Suprapubic skin (tissue), 4 donors: Measurements from ENCODE around the gene HECTD2. TPM values are rescaled to one million over a fixed set of nuclear protein-coding genes. Genes with fewer than 3 reads are reported as not detected.
"Not testable (repeated sequence)": the region's sequence is repeated elsewhere in the genome, so short reads cannot be mapped to it uniquely, and the experiment has no call there.

Experiments
- DNase-seq, 2 donors: peaks; one replicate each; pipeline ENCODE4 v3.0.0-alpha.2; 2019; ENCODE audit warnings: low spot score in 2 of 2
- H3K27ac ChIP-seq: fragments of 200-600 bp; sonication (generic); one replicate; pipeline ENCODE4 v1.5.1; 2019
- H3K27me3 ChIP-seq: fragments of 200-600 bp; sonication (generic); one replicate; pipeline ENCODE4 v1.5.1; 2019
- H3K36me3 ChIP-seq: fragments of 200-600 bp; sonication (generic); one replicate; pipeline ENCODE4 v1.5.1; 2019
- H3K4me1 ChIP-seq: fragments of 200-600 bp; sonication (generic); one replicate; pipeline ENCODE4 v1.5.1; 2019
- H3K4me3 ChIP-seq: fragments of 200-600 bp; sonication (generic); one replicate; pipeline ENCODE4 v1.5.1; 2019; ENCODE audit warnings: mild to moderate bottlenecking
- H3K9me3 ChIP-seq: fragments of 200-600 bp; sonication (generic); one replicate; pipeline ENCODE4 v1.5.1; 2019
- EP300 ChIP-seq: sonication (generic); formaldehyde crosslinking; IDR thresholded peaks from one replicate; pipeline ENCODE4 v1.6.1; 2017; ENCODE audit warnings: antibody characterized with exemption
- POLR2A ChIP-seq, 2 donors: fragments of 450-650 bp; IDR thresholded peaks; one replicate each; pipeline ENCODE4 v1.6.1; 2017; ENCODE audit warnings: antibody characterized with exemption in 2 of 2, mild to moderate bottlenecking in 2 of 2, moderate library complexity in 2 of 2
- POLR2AphosphoS5 ChIP-seq, 3 donors: sonication (generic); formaldehyde crosslinking; IDR thresholded peaks; one replicate each; pipeline ENCODE4 v1.6.1; 2017; ENCODE audit warnings: antibody characterized with exemption in 3 of 3
- WGBS: methylation state at CpG from one replicate; pipeline ENCODE4 v1.1.5; 2018; 5-methylcytosine and 5-hydroxymethylcytosine counted together
- total RNA-seq, 4 donors: library from RNA; depleted of rRNA; stranded (reverse); fragments of >200 nt; gene quantifications; one replicate each; pipeline ENCODE4 v1.1.0, GENCODE V29; 2016
- TF ChIP-seq, protein P1 (sequence below), 2 donors: fragments of 200-600 bp in 1 of 2; fragments of 450-650 bp in 1 of 2; sonication (generic) in 1 of 2; IDR thresholded peaks; one replicate each; pipeline ENCODE4 v1.5.1; 2016 to 2019; ENCODE audit warnings: antibody characterized with exemption in 2 of 2, mild to moderate bottlenecking in 1 of 2, moderate library complexity in 1 of 2

The HECTD2 gene
- total RNA-seq, 4 donors from 2014 or later, result 3.4 to 10.5 (median 8.6) TPM

DNA sequence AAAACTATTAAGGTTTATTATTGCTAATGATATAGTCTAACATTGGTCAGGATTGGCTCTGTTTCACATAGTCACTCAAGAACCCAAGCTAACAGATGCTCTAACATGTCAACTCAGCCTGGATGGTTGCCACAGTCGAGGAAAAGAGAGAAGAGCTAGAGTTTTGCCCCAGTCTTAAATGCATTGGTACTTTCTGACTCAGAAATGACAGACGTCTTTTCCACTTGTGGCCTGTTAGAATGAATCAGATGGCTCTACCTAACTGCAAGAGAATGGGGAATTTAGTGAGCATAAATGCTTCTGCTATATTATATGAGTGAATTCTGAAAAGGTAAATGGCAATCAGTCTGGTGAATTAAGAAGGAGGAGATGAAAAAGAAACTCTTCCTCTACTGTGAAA lies 13.9 kb downstream of the HECTD2 start:
- WGBS, result 63% methylated on average over 2 of the region's 2 CpGs
- Histone ChIP-seq H3K4me3 (no peak overlapping the region), H3K9me3 (no peaks in the 10 kb centered on the region), H3K4me1 (no peaks in the 10 kb centered on the region), H3K36me3 (no peaks in the 10 kb centered on the region), H3K27me3 (no peaks in the 10 kb centered on the region), H3K27ac (no peak overlapping the region)
- TF ChIP-seq POLR2AphosphoS5 (IDR thresholded peaks at IDR 0.05), result no peak
- TF ChIP-seq EP300, result no peak
- TF ChIP-seq, protein P1, sequence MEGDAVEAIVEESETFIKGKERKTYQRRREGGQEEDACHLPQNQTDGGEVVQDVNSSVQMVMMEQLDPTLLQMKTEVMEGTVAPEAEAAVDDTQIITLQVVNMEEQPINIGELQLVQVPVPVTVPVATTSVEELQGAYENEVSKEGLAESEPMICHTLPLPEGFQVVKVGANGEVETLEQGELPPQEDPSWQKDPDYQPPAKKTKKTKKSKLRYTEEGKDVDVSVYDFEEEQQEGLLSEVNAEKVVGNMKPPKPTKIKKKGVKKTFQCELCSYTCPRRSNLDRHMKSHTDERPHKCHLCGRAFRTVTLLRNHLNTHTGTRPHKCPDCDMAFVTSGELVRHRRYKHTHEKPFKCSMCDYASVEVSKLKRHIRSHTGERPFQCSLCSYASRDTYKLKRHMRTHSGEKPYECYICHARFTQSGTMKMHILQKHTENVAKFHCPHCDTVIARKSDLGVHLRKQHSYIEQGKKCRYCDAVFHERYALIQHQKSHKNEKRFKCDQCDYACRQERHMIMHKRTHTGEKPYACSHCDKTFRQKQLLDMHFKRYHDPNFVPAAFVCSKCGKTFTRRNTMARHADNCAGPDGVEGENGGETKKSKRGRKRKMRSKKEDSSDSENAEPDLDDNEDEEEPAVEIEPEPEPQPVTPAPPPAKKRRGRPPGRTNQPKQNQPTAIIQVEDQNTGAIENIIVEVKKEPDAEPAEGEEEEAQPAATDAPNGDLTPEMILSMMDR (IDR thresholded peaks at IDR 0.05), result no peak
- no peak for TF ChIP-seq POLR2A (IDR thresholded peaks at IDR 0.05)
- DNase-seq, result no peak

DNA sequence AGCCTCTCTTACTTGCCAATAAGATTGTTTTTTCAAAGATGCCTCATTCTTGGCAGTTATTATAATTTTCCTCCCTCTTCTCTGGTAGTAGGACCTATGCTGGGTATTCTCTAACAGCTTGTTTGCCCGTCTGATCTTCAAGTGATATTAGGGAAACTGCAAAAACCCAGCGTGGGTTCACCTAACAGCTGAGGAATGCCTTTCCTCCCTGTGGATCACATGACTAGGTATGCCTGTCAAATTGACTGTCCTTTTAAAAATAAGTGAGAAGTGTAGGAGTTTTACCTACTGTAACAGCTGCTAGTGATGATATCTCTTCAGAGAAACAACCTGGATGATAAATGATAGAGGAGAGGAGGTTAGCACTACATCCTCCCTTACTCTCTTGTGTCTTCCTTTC lies 22.0 kb downstream of the HECTD2 start:
- Histone ChIP-seq H3K4me1 (no peaks in the 10 kb centered on the region), H3K27me3 (no peaks in the 10 kb centered on the region), H3K4me3 (no peak overlapping the region), H3K9me3 (no peaks in the 10 kb centered on the region), H3K36me3 (peaks cover 8% of the 10 kb centered on the region), H3K27ac (no peak overlapping the region)
- 81% methylated on average over 2 of the region's 2 CpGs for WGBS
- TF ChIP-seq POLR2AphosphoS5 (IDR thresholded peaks at IDR 0.05) (no peak), EP300 (no peak), POLR2A (IDR thresholded peaks at IDR 0.05) (no peak)
- TF ChIP-seq, protein P1 (IDR thresholded peaks at IDR 0.05), result no peak
- no peak for DNase-seq

DNA sequence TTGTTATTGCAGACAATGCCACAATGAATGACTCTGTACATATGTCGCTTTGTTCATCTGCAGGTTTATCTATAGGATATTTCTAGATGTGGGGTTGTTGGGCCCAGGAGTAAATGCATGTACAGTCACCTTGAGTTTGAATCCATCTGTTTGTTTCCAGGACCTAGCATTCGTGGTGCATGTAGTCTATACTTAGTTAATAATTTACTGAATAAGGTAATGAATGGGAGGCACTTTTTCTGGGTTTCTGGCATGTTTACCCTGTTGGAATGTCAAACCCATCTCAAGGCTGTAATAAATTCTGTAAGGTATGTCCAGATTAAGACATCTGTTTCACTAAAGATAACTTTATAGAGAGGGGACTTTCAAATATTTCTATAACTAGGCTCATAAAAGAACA lies 23.5 kb downstream of the HECTD2 start:
- no peak for DNase-seq
- no peak for TF ChIP-seq POLR2AphosphoS5 (IDR thresholded peaks at IDR 0.05)
- TF ChIP-seq EP300, result no peak
- TF ChIP-seq, protein P1 (IDR thresholded peaks at IDR 0.05), result no peak
- no peak for TF ChIP-seq POLR2A (IDR thresholded peaks at IDR 0.05)
- H3K4me1 ChIP-seq, result no peaks in the 10 kb centered on the region
- 76% methylated on average over 2 of the region's 2 CpGs for WGBS
- H3K27ac ChIP-seq, result no peak overlapping the region
- peaks cover 8% of the 10 kb centered on the region for H3K36me3 ChIP-seq
- H3K27me3 ChIP-seq, result no peaks in the 10 kb centered on the region
- no peaks in the 10 kb centered on the region for H3K9me3 ChIP-seq
- H3K4me3 ChIP-seq, result no peak overlapping the region

DNA sequence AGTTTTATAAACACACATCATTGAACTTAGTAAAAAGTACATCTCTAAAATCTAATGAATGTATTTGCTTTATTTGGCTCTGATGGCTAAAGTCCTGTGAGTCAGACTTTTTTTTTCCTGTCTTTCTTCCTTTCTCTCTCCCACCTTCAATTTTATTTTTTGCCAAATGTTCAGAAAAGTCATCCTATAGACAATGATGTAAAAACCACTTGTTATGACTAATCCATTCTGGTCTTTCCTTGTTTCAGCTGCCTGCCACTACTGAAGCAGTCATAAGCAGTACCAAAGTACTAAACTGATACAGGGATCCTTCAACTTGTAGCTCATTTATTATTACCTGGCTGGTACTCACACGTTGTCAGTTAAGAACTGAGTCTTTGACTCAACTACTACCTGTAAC lies 23.9 kb downstream of the HECTD2 start:
- Histone ChIP-seq H3K27ac (no peak overlapping the region), H3K36me3 (peaks cover 8% of the 10 kb centered on the region), H3K27me3 (no peaks in the 10 kb centered on the region), H3K4me3 (no peak overlapping the region), H3K4me1 (no peaks in the 10 kb centered on the region), H3K9me3 (no peaks in the 10 kb centered on the region)
- TF ChIP-seq POLR2AphosphoS5 (IDR thresholded peaks at IDR 0.05) (no peak), POLR2A (IDR thresholded peaks at IDR 0.05) (no peak)
- TF ChIP-seq, protein P1 (IDR thresholded peaks at IDR 0.05), result no peak
- 83% methylated on average over 1 of the region's 1 CpG for WGBS
- DNase-seq, result no peak

DNA sequence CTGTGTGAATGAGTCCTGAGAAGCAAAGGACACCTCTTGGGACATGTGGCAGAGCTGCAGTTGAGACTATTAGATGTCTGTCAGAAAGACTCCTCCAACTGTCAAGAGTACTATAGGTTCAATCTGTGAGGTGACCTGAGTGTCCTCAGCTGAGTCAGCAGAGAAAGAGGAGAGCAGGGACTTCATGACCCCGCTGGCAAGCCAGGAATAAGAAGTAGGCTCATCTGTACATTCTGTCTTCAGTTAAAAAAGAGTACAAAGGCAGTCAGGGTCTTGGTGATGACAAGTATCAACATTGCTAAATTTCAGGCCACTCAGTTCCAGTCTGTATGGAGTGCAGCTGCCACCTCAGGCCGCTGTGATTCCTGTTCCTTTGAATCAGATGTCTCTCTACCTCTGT lies 25.1 kb downstream of the HECTD2 start:
- no peak overlapping the region for H3K27ac ChIP-seq
- peaks cover 8% of the 10 kb centered on the region for H3K36me3 ChIP-seq
- H3K27me3 ChIP-seq, result no peaks in the 10 kb centered on the region
- DNase-seq, result no peak
- TF ChIP-seq POLR2A (IDR thresholded peaks at IDR 0.05), result no peak
- TF ChIP-seq POLR2AphosphoS5 (IDR thresholded peaks at IDR 0.05), result no peak
- TF ChIP-seq, protein P1 (IDR thresholded peaks at IDR 0.05), result no peak
- no peak for TF ChIP-seq EP300
- WGBS, result 86% methylated on average over 2 of the region's 2 CpGs
- H3K4me3 ChIP-seq, result no peak overlapping the region
- H3K9me3 ChIP-seq, result no peaks in the 10 kb centered on the region
- no peaks in the 10 kb centered on the region for H3K4me1 ChIP-seq

DNA sequence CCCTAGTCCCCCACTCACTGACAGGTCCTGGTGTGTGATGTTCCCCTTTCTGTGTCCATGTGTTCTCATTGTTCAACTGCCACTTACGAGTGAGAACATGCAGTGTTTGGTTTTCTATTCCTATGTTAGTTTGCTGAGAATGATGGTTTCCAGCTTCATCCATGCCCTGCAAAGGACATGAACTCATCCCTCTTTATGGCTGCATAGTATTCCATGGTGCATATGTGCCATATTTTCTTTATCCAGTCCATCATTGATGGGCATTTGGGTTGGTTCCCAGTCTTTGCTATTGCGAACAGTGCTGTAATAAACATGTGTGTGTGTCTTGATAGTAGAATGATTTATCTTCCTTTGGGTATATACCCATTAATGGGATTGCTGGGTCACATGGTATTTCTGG lies 28.1 kb downstream of the HECTD2 start:
- DNase-seq, H3K27ac ChIP-seq, H3K4me1 ChIP-seq, H3K36me3 ChIP-seq, H3K9me3 ChIP-seq, H3K27me3 ChIP-seq, H3K4me3 ChIP-seq: not testable (repeated sequence)
- 100% methylated on average over 2 of the region's 2 CpGs for WGBS
